Measurements from ENCODE around the gene AP1S3.

The AP1S3 gene

GRCh38 chr2:223732346-223732745, 105.0 kb downstream of the AP1S3 start:
- no peak overlapping the region for H3K4me3 ChIP-seq (replicated peaks; ENCODE audit: low read depth, low read length)
- no peaks in the 10 kb centered on the region for H3K27me3 ChIP-seq (replicated peaks; ENCODE audit: control insufficient read depth, insufficient read depth, low read length)
- H3K36me3 ChIP-seq (ENCODE audit: control insufficient read depth, insufficient read depth, low read length), result no peaks in the 10 kb centered on the region
- no peak for DNase-seq (ENCODE audit: extremely low read depth, insufficient read length)
- no peak for TF ChIP-seq CTCF (IDR thresholded peaks at IDR 0.05; ENCODE audit: insufficient read depth, low read length, poor library complexity, severe bottlenecking)

- H3K27me3 ChIP-seq (replicated peaks; ENCODE audit: control insufficient read depth, insufficient read depth, low read length), result no peaks in the 10 kb centered on the region
- no peak for DNase-seq (ENCODE audit: extremely low read depth, insufficient read length)
- TF ChIP-seq CTCF (IDR thresholded peaks at IDR 0.05; ENCODE audit: insufficient read depth, low read length, poor library complexity, severe bottlenecking), result no peak
- no peak overlapping the region for H3K4me3 ChIP-seq (replicated peaks; ENCODE audit: low read depth, low read length)
- no peaks in the 10 kb centered on the region for H3K36me3 ChIP-seq (ENCODE audit: control insufficient read depth, insufficient read depth, low read length)
Measured at GRCh38 chr2:223731503-223731902, 105.9 kb downstream of the AP1S3 start.

- Histone ChIP-seq H3K4me3 (replicated peaks; ENCODE audit: low read depth, low read length) (no peak overlapping the region), H3K27me3 (replicated peaks; ENCODE audit: control insufficient read depth, insufficient read depth, low read length) (no peaks in the 10 kb centered on the region), H3K36me3 (ENCODE audit: control insufficient read depth, insufficient read depth, low read length) (no peaks in the 10 kb centered on the region)
- TF ChIP-seq CTCF (IDR thresholded peaks at IDR 0.05; ENCODE audit: insufficient read depth, low read length, poor library complexity, severe bottlenecking), result no peak
- DNase-seq (ENCODE audit: extremely low read depth, insufficient read length), result no peak
Measured at GRCh38 chr2:223729781-223730180, 107.6 kb downstream of the AP1S3 start.

- DNase-seq (ENCODE audit: extremely low read depth, insufficient read length), result peak; percentile 19
- no peaks in the 10 kb centered on the region for H3K27me3 ChIP-seq (replicated peaks; ENCODE audit: control insufficient read depth, insufficient read depth, low read length)
- H3K4me3 ChIP-seq (replicated peaks; ENCODE audit: low read depth, low read length), result no peak overlapping the region
- peak; percentile 87 for TF ChIP-seq CTCF (IDR thresholded peaks at IDR 0.05; ENCODE audit: insufficient read depth, low read length, poor library complexity, severe bottlenecking)
- H3K36me3 ChIP-seq (ENCODE audit: control insufficient read depth, insufficient read depth, low read length), result no peaks in the 10 kb centered on the region
Measured at GRCh38 chr2:223727562-223727961, 109.8 kb downstream of the AP1S3 start.

GRCh38 chr2:223725986-223726970, 111.1 kb downstream of the AP1S3 start:
- no peak for TF ChIP-seq CTCF (IDR thresholded peaks at IDR 0.05; ENCODE audit: insufficient read depth, low read length, poor library complexity, severe bottlenecking)
- H3K36me3 ChIP-seq (ENCODE audit: control insufficient read depth, insufficient read depth, low read length), result no peaks in the 10 kb centered on the region
- H3K4me3 ChIP-seq (replicated peaks; ENCODE audit: low read depth, low read length), result no peak overlapping the region
- no peaks in the 10 kb centered on the region for H3K27me3 ChIP-seq (replicated peaks; ENCODE audit: control insufficient read depth, insufficient read depth, low read length)
- DNase-seq (ENCODE audit: extremely low read depth, insufficient read length), result no peak
